Suprapubic skin (tissue), 4 donors: ENCODE data around the gene MYO1A.

Experiments used
- EP300 ChIP-seq: sonication (generic); formaldehyde crosslinking; IDR thresholded peaks from one replicate; pipeline ENCODE4 v1.6.1; 2017; ENCODE audit warnings: antibody characterized with exemption
- POLR2A ChIP-seq, 2 donors: fragments of 450-650 bp; IDR thresholded peaks; one replicate each; pipeline ENCODE4 v1.6.1; 2017; ENCODE audit warnings: antibody characterized with exemption in 2 of 2, mild to moderate bottlenecking in 2 of 2, moderate library complexity in 2 of 2
- POLR2AphosphoS5 ChIP-seq, 3 donors: sonication (generic); formaldehyde crosslinking; IDR thresholded peaks; one replicate each; pipeline ENCODE4 v1.6.1; 2017; ENCODE audit warnings: antibody characterized with exemption in 3 of 3
- TF ChIP-seq, protein P1 (sequence below), 2 donors: fragments of 200-600 bp in 1 of 2; fragments of 450-650 bp in 1 of 2; sonication (generic) in 1 of 2; IDR thresholded peaks; one replicate each; pipeline ENCODE4 v1.5.1; 2016 to 2019; ENCODE audit warnings: antibody characterized with exemption in 2 of 2, mild to moderate bottlenecking in 1 of 2, moderate library complexity in 1 of 2

DNA sequence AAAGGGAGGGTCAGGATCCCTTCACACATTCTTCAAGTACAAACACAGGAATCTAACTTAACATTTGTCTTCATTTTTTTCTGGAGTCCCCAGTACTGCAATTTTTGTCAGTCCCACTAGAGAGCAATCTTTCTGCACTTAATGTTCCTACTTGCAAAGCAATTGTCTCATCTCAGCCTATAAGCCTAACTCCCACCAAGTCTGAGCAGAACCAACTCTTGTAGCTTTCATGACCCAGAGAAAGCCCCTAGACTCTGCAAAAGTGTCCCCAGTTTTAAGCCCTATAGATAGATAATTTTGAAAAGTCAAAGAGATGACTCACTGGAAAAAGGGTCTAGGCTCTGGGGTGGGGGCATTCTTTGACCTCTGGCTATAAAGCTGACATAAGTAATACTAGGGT, 41.8 kb downstream of the MYO1A start:
- TF ChIP-seq POLR2A (IDR thresholded peaks at IDR 0.05) (no peak), EP300 (no peak), POLR2AphosphoS5 (IDR thresholded peaks at IDR 0.05) (no peak)
- TF ChIP-seq, protein P1, sequence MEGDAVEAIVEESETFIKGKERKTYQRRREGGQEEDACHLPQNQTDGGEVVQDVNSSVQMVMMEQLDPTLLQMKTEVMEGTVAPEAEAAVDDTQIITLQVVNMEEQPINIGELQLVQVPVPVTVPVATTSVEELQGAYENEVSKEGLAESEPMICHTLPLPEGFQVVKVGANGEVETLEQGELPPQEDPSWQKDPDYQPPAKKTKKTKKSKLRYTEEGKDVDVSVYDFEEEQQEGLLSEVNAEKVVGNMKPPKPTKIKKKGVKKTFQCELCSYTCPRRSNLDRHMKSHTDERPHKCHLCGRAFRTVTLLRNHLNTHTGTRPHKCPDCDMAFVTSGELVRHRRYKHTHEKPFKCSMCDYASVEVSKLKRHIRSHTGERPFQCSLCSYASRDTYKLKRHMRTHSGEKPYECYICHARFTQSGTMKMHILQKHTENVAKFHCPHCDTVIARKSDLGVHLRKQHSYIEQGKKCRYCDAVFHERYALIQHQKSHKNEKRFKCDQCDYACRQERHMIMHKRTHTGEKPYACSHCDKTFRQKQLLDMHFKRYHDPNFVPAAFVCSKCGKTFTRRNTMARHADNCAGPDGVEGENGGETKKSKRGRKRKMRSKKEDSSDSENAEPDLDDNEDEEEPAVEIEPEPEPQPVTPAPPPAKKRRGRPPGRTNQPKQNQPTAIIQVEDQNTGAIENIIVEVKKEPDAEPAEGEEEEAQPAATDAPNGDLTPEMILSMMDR (IDR thresholded peaks at IDR 0.05), result peak in 1 of 2 donors; percentile 56
